ENCODE results near the gene DPH5. TPM values are rescaled to one million over a fixed set of nuclear protein-coding genes. Genes with fewer than 3 reads are reported as not detected.

The DPH5 gene
- total RNA-seq, 1 experiment from 2014 or later = 27.4 TPM

DNA sequence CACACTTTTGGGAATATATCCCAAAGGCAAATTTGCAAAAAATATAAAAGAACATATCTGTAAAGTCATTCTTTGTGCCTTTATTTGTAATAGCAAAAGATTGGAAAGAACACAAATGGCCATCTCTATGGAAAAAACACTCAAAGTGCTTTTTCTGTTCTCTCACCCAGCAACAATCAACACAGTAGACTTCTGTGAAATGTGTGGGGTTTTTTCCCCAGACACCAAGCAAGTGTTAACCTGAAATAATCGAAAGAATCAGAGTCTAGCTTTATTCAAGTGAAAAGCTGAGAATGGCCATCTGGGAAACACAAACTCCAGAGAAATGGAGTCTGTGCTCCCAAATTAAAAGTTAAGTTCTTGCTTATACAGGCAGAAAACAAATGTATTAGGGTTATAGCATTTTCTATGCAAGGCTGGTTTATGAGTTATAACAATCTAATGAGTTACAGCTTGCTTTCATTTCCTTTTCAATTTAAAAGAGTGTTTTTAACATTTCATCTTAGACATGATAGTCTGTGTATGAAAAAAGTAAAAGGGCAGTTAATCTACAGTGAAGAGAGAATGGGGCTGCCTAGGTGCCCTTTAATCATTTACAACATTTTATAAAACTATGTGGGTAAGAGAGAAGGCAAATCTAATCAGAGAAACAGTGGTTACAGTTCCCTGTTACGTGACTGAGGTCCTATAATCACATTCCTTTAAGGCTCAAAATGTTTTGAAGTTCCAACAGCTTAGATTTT is 83.1 kb downstream of the DPH5 start:
- no peak for DNase-seq (ENCODE audit: low read depth)

- no peak for DNase-seq (ENCODE audit: low read depth)
These were observed 83.9 kb downstream of the DPH5 start for GRCh38 chr1:100941580-100942216.

DNA sequence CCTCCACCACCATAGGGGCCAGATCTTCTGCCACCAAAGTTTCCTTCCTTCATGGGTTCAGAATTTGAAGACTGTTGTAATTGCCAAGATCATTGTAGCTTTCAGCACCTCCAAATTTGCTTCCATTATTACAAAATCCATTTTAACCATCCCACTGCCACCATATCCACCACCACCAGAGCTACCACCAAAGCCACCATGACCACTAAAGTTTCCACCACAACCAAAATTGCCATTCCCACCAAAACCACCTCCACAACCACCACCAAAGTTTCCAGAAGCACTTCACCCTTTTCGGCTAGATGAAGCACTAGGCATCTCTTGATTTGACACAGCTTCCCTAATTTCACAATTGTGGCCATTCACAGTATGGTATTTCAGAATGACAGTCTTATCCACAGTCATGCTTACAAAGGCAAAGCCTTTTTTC is 84.5 kb downstream of the DPH5 start:
- DNase-seq (ENCODE audit: low read depth) = no peak

Other genes starting within 250 kb of the DPH5 start
- gene EXTL2, start 130.9 kb downstream of the DPH5 start, total RNA-seq (2014; rRNA removed; shearing (Covaris generic)) = 23.1 and 24.4 TPM in 2 replicates
- 47.4 and 66.6 TPM in 2 replicates for gene SLC30A7, start 129.7 kb downstream of the DPH5 start, total RNA-seq (2014; rRNA removed; shearing (Covaris generic))
- 6.8 and 6.9 TPM in 2 replicates for gene S1PR1, start 211.2 kb upstream of the DPH5 start, total RNA-seq (2014; rRNA removed; shearing (Covaris generic))